ENCODE results near the gene TUT7.

The TUT7 gene

GRCh38 chr9:86324901-86325300, 29.3 kb downstream of the TUT7 start:
- no peak for TF ChIP-seq FOXP2 (optimal IDR thresholded peaks at IDR 0.05; ENCODE audit: borderline replicate concordance, extremely low read depth, extremely low read length, insufficient read depth)

GRCh38 chr9:86324308-86324707, 29.9 kb downstream of the TUT7 start:
- no peak for TF ChIP-seq TAF1 (IDR thresholded peaks at IDR 0.05; ENCODE audit: borderline replicate concordance, insufficient read depth, low read length)
- TF ChIP-seq SIN3A (IDR thresholded peaks at IDR 0.05; ENCODE audit: borderline replicate concordance, insufficient read depth, low read length) = no peak
- TF ChIP-seq FOXP2 (optimal IDR thresholded peaks at IDR 0.05; ENCODE audit: borderline replicate concordance, extremely low read depth, extremely low read length, insufficient read depth) = no peak
- no peak for TF ChIP-seq REST (IDR thresholded peaks at IDR 0.05; ENCODE audit: insufficient read depth in 1 of 2, low read depth in 2 of 2, low read length in 2 of 2)
- TF ChIP-seq POLR2AphosphoS5 (IDR thresholded peaks at IDR 0.05; ENCODE audit: low read depth, low read length) = no peak

- TF ChIP-seq SIN3A (IDR thresholded peaks at IDR 0.05; ENCODE audit: borderline replicate concordance, insufficient read depth, low read length) = no peak
- no peak for TF ChIP-seq REST (IDR thresholded peaks at IDR 0.05; ENCODE audit: insufficient read depth in 1 of 2, low read depth in 2 of 2, low read length in 2 of 2)
- no peak for TF ChIP-seq TAF1 (IDR thresholded peaks at IDR 0.05; ENCODE audit: borderline replicate concordance, insufficient read depth, low read length)
- TF ChIP-seq FOXP2 (optimal IDR thresholded peaks at IDR 0.05; ENCODE audit: borderline replicate concordance, extremely low read depth, extremely low read length, insufficient read depth) = no peak
- TF ChIP-seq POLR2AphosphoS5 (IDR thresholded peaks at IDR 0.05; ENCODE audit: low read depth, low read length) = no peak
Observed at GRCh38 chr9:86322973-86323644, 31.1 kb downstream of the TUT7 start.

GRCh38 chr9:86321373-86321772, 32.8 kb downstream of the TUT7 start:
- TF ChIP-seq SIN3A (IDR thresholded peaks at IDR 0.05; ENCODE audit: borderline replicate concordance, insufficient read depth, low read length) (no peak), TAF1 (IDR thresholded peaks at IDR 0.05; ENCODE audit: borderline replicate concordance, insufficient read depth, low read length) (no peak), POLR2AphosphoS5 (IDR thresholded peaks at IDR 0.05; ENCODE audit: low read depth, low read length) (no peak), REST (IDR thresholded peaks at IDR 0.05; ENCODE audit: insufficient read depth in 1 of 2, low read depth in 2 of 2, low read length in 2 of 2) (no peak), FOXP2 (optimal IDR thresholded peaks at IDR 0.05; ENCODE audit: borderline replicate concordance, extremely low read depth, extremely low read length, insufficient read depth) (no peak)

GRCh38 chr9:86318187-86318586, 36.0 kb downstream of the TUT7 start:
- TF ChIP-seq POLR2AphosphoS5 (IDR thresholded peaks at IDR 0.05; ENCODE audit: low read depth, low read length) = no peak
- no peak for TF ChIP-seq TAF1 (IDR thresholded peaks at IDR 0.05; ENCODE audit: borderline replicate concordance, insufficient read depth, low read length)
- no peak for TF ChIP-seq REST (IDR thresholded peaks at IDR 0.05; ENCODE audit: insufficient read depth in 1 of 2, low read depth in 2 of 2, low read length in 2 of 2)
- no peak for TF ChIP-seq FOXP2 (optimal IDR thresholded peaks at IDR 0.05; ENCODE audit: borderline replicate concordance, extremely low read depth, extremely low read length, insufficient read depth)
- TF ChIP-seq SIN3A (IDR thresholded peaks at IDR 0.05; ENCODE audit: borderline replicate concordance, insufficient read depth, low read length) = no peak

Measured in PFSK-1 (cell line).